ENCODE results near the gene EPS8.
"Not testable (repeated sequence)": the region's sequence is repeated elsewhere in the genome, so short reads cannot be mapped to it uniquely, and the experiment has no call there.

EPS8 gene

DNA sequence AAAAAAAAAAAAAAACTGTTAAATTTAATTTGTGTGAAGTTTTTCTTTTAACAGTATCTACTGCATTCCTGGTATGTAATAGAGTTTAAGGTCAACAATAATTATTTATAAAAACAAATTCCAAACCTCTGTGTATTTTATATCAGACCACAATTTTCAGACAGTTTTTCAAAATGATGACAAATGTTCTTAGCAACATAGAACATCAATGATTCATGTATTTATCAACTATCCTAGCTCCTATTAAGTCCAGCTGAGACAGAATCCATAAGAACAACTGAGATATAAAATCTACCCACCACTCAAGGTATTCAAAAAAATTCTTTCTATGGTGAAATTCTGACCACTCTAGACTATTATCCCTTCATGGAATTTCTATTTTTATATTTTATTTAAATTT lies 144.5 kb downstream of the EPS8 start:
- no peak for DNase-seq (ENCODE audit: low spot score)

DNA sequence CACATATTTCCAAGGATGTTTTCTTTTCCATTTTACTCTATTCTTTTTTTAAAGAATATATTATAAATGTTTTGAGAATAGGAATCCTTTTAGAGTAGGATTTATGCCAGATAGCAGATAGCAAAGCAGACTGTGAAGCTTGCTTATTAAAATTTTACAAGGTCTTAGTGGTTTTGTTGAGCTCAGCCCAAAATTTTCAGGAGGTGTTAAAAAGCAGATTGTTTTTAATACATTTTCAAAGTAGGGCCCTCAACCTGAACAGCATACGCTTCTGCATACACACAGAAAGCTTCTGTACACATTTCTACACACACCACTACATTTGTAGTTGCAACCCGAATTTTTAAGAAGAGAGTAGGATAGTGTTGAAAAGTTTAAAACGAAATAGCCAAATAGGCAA lies 151.0 kb downstream of the EPS8 start:
- DNase-seq (ENCODE audit: low spot score), result no peak

DNA sequence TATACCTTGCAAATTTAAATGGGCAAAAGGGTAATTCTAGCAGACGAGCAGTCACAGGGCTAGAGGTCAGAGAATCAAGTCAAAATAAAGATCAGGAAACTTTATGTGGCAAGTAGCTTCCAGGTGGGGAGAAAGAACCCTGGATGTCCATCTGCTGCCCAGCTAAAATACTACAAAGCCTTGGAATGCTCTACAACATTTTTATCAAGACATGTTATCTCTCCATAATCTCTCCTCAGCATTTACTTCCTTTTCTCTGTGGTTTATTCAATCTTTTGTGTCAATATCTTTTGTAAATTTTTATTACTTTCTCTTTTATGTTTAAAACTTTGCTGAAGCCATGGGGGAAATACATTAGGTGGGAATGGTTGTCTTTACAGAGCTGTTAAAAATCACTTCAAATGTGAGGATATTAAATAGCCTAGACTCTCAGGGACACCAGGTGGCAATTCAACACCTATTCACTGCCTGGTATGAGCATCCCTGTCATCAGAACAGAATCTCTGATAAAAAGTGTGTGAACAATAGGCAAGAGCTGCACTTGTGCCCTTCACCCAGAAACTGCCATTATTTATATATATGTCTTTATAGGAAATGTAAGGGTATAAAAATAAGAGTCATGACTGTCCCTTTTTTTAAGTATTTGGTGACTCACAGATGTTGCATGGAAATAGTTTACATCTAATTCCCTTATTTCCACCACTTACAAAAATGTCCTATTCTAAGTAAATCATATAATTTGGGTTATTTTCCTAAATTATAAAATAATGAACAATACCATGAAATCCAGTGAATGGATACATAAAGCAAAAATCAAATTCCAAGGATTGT lies 152.9 kb downstream of the EPS8 start:
- no peak for DNase-seq (ENCODE audit: low spot score)

DNA sequence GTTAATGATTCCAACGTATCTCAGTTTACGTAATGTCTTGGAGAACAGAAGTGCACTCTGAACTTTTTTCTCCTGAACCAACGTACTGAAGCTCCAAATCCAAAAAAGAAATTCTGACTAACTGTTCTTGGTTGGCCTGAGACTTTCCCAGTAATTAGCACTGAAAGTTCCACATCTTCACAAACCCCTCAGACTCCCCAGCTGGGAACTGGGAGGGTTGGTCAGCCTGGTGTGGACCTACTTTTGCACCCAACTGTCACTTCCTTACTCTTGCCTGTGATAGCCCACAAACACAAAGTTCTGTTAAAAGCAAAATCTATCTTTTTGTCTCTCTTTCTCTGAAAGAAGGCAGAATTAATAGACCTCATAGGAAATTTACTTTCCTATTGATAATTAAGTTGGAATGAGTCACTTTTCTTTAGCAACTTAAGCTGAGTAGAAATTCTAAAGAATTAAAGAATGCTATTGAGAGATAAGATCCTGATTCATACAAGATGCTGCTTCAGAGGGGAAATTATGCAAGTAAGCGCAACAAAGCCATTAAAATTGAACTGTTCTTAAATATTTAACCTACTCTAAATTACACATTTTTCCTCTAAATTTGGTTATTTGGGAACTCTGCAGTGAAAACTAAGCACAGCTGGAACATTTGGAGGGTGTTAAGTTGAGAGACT lies 155.0 kb downstream of the EPS8 start:
- DNase-seq (ENCODE audit: low spot score), result no peak

DNA sequence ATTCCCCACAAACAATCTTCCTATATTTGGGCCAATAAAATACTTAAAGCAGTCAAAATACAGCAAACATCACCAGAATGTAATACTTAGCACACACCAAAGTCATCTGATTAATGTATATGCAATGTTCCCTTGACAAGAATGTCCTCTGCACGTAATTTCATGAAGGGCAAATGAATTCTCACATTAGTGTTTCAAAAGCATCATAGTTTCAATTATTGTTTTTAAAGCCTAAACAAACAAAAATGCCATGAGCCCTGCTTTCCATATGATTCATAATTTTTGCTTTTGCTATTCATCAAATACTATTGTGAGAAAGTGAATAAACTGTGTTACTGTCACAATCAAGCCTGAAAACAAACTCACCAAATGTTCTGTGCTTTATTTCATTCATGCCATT lies 156.0 kb downstream of the EPS8 start:
- DNase-seq (ENCODE audit: low spot score), result no peak

DNA sequence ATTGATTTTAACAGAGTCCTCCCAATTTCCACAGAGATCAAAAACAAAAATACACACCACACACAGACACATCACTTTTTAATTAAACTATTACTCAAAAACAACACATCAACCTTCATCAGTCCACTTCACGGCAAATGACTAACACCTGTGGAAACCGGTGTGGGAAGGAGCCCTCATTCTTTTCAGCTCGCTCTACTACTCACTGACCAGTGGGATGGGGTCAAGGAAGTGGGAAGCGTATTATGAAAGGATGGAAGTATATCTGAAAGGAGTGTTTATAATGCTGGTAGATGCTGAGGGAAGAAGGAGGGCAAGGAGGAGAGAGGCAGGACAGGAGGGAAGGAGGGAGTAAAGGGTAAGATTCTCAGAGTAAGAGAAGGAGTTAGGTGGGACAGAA lies 156.5 kb downstream of the EPS8 start:
- DNase-seq (ENCODE audit: low spot score), result no peak

DNA sequence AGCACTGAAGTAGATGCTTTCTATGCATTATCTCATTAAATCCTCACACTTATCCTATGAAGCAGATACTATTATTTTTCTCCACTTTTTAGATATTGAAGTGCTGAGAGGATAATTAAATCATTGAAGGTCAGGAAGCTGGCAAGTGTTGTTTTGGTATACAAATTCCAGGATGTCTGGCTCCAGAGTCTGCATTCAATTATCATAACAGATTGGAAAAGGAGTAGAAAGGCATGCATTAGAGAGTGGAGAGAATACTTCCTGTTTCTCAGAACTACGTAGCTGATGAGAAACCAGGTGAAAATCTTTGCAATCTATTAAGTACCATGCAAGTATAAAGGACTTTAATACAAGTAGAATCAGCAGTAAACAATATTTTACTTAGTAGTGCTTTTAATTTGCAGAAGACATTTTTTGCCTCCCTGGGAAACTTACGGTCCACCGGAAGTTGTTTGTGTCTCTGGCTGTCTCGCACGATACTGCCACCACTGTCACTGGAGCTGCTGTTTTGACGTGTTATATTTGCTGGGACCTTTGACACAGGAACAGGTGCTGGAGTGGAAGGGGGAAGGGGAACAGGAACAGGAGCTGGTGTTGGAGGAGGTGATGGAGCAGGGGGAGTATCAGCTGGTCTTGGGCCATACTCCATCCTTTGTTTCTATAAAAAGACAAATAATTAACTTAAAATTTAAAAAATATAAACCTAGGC lies 158.0 kb downstream of the EPS8 start:
- DNase-seq (ENCODE audit: low spot score), result no peak

DNA sequence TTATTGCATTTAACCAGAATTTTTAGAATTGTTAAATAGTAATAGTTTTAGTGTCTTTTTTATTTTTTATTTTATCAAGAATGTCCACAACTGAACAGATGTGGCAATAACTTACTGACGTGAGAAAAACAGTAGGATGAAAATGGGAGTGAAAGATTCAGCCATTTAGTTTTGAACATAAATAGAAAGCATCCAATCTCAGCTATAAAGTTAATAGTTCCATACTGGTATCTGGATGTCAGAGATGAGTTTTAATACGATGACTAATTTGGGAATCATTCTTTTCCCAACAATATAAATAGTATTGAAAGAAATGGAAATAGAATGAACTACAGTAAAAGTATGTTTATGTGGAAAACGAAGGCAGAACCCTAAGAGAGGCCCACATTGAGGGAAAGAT lies 159.4 kb downstream of the EPS8 start:
- no peak for DNase-seq (ENCODE audit: low spot score)

DNA sequence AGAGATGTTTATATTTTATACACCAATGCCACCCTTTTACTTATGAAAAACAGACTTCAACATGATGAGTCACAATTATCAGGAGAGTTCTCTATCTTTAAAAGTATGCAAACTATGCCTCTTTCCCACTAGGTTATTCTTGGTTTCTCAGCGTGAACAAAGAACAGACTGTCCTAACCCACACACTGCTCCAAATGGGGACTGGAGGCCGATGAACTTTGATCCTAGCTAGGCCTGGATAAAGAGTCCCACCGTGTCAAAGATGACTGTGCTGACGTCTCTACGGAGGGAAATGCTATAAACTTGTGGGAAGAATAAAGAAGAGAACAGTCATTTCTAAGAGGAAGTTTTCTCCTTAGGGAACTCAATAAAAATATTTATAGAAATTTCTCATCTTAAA lies 160.1 kb downstream of the EPS8 start:
- DNase-seq (ENCODE audit: low spot score), result no peak

DNA sequence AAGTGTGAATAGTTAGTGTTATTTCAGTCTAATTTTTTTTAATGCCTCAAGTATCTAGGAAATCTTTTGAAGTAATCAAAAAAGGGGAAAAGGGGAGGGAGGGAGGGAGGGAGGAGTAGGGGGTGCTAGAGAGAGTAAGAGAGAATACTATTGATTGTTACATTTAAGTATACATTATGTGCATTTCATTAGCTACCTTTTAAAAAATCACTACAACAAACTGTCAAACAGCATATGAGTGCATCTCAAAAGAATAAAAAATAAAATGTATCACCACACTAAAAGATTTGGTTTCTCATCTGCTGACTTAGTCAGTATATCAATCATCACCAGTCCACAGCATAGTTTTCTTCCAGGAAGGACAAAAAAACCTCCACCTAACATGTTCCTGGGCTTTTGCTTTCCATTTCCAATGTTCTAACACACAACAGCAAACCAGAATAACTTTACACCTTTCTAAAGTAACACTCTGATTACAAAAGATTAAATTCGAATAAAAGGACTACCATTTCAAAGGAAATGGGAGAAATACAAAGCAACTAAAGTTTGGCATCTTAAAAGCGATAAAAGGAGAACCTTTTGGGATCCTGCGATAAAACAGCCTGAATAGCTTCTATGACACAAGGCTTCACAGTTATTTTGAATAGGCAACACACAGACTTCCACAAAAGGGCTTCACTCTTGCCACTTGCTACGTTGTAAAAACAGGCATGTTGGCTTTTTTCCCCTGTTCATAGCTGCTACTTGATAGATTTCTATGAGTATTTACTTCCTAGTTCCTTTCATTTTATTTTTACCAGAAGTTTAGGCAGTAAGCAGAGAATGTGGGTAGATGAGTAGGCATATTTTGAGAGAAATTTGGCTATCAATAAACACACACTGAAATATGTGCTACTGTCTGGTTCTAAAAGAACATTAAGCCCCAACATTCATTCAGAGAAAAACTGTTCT lies 160.9 kb downstream of the EPS8 start:
- DNase-seq (ENCODE audit: low spot score), result no peak

DNA sequence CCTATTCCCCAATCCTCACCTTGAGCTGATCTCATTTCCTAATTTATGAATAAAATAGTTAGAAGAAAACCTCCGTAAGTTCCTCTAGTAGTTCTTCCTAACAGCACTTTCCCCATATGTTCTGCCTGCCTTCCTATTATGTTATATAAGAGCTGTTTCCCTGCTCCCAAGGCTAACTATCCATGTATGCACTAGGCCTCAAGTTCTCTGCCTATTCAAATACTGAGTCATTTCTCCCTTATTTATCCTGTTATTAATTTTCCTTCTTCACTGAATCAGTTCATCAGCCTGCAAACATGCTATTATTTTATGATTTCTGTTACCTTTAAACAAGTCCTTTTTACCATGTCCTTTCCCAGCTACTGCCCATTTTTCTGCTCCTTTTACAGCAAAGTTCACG lies 164.1 kb downstream of the EPS8 start:
- no peak for DNase-seq (ENCODE audit: low spot score)

DNA sequence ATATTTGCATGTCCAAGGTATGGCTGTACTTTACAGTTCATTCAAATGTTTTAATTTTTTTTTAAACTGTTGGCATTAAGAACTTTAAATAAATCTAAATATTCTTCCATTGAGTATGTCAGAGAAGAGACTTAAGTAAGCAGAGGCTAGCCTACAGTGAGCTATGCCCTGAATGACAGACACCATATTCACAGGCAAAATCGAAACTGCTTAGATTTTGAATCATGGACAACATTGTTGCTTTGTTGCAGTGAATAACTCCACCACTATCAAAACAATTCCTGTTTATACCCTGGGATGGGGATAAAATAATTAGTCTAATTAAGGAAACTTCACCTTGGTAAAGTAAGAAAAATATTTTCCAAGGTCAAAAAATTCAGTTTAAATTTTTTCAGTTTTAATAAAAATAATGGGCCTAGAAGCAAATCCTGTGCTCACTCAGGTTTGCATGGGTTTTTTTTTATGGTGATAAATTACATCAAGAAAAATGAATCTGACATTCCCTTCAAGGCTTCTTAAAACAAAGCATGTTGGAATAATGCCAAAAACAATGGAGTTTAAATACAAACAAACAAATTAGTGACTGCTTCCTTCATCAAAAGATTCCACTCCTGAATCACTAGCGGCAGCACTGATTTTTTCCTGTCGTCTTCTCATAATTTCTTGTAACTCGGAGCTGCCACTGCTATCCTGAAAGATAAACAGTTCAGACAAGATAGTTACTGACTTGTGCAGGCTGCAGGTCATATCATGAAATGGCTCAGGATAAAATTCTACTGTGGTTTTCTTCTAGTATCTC lies 168.2 kb downstream of the EPS8 start:
- no peak for DNase-seq (ENCODE audit: low spot score)

DNA sequence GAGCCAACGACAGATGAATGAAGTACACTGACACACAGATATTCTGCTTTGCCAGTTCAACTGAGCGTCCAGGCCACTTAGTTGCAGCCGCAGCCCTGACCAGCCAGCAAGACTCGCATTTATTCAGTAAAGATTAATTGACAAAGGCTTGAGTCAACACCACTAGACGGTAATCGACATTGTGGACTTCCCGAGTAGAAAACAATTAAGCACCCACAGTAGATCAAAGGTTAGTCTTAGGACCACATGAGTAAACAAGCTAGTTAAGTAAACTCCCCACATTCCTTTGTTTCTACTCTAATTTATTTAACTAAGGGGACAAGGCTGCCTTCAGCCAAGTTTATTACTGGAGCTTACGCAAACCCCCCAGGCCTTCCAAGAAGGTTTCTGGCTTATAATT lies 172.7 kb downstream of the EPS8 start:
- not testable (repeated sequence) for DNase-seq (ENCODE audit: low spot score)

DNA sequence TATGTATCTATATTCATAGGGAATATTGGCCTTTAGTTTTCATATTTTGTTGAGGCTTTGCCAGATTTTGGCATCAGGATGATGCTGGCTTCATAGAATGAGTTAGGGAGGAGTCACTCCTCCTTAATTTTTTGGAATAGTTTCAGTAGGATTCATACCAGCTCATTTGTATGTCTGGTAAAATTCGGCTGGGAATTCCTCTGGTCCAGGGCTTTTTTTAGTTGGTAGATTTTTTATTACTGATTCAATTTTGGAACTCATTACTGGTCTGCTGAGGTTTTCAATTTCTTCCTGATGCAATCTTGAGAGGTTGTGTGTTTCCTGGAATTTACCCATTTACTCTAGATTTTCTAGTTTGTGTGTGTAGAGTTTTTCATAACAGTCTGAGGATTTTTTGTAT lies 175.2 kb downstream of the EPS8 start:
- DNase-seq (ENCODE audit: low spot score), result no peak

DNA sequence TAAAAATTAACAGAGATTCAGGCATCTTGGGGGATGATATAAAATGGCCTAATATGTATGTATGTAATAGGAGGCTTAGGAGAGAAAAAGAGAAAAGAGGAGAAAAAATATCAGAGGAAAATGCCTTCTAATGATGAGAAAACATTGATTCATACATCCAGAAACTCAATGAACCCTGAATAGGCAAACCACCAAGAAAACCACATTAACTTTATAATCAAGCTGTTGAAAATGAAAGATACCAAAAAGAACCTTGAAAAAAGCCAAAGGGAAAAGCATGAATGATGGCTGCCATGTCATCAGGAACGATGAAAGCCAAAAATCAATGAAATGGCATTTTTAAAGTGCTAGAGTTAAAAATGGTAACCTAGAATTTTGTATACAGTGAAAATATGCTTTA lies 180.2 kb downstream of the EPS8 start:
- DNase-seq (ENCODE audit: low spot score), result no peak

DNA sequence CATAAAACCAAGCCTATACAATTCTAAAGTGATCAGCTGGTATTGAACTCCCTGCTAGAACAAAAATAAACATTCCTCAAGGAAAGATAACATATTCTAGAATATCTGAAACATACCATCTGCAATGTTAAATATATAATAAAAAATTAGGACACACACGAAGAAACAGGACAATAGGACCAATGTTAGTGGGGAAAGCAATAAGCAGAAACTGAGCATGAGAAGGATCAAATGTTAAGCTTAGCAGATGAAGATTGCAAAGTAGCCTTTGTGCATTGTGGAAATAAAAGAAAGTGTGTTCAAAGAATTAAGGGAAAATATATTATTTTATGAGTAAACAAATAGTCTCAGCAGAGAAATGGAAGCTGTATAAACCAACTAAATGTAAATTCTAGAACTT lies 180.8 kb downstream of the EPS8 start:
- DNase-seq (ENCODE audit: low spot score), result no peak

DNA sequence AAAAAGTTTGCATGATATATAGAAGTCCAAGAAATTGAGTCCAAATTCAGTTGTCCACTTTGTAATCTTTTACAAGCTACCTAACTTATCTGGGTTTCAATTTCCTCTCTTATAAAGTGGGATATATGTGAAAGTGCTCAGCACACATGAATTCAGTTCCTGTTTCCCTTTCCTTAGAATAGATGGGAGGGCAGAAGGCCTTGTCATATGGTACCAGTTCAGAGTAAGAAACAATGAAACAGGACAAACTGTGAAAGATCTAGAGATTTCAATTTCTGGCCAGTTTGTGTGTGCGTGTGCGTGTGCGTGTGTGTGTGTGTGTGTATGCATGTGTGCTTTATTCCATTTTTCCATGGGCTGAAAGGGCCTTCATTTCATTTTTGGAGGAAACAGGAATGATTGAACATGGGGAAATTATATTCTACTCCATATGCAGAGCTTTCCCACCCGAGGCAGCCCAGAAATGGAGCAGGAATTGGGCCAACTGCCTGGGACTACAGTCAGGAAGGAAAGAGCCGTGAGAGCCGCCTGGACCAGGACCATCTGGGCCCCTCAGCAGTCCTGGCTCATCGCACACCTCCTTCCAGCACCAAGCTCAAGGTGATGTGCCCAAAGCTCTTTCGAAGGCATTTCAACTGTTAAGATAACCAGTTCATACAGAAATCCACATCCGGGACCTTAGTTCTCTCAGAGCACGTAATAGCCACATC lies 183.2 kb downstream of the EPS8 start:
- no peak for DNase-seq (ENCODE audit: low spot score)

DNA sequence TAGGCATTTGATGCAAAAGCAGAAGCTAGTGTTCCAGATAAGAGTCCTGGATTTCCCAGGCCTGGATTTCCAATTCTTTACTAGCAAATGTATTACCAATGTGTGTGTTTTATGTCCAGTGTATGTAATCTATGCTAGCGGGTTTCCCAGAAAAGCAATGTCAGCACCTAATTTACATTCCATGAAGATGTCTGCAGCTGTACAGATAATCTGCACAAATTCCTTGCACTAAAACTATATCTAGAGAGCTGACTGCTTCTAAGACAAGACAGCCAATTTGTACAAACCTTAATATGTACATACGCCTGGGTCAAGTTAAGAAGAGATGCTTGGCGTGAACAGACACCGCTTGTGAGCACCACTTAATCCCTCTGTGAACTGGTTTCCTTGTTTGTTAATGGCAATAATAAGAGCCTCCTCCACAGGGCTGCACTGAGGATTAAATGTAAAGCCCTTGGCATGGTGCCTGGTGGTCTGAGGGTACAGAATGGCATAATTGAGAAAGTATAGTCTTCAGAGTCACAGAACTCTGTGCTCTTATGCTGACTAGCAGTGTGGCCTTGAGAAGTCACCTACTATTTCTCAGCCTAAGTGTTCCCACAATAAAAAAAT lies 185.6 kb downstream of the EPS8 start:
- DNase-seq (ENCODE audit: low spot score), result no peak

DNA sequence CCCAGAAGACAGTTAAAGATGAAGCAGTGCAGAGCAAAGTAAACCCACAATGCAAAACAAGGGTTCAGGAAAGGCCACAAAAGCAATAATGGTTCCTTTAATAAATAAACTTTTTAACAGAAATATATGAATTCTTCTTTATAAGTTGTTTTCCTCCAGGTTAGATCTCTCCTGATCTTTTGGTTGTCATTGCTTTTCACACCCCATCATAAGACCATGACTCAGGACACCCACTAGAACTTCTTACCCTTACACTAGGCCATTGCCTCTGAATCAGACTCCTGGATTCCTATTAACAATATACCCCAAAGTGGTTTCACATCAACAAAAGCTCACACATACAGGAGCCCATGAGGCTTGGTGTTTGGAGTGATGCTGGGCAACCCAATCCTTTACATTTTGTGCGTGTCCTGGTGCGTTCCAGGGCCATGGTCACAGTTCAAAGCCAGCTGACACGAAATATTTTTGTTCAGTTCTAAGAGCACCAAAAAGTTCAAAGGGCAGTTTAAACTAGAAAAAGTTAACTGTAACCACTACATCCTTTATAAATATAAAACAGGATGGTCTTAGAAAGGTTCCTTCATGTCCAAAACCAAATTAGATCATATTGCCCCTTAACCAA lies 187.0 kb downstream of the EPS8 start:
- no peak for DNase-seq (ENCODE audit: low spot score)
